ENCODE results near the gene IP6K2.

GRCh38 chr3:48680811-48681540 lies 36.0 kb downstream of the IP6K2 start:
- TF ChIP-seq, protein P1, sequence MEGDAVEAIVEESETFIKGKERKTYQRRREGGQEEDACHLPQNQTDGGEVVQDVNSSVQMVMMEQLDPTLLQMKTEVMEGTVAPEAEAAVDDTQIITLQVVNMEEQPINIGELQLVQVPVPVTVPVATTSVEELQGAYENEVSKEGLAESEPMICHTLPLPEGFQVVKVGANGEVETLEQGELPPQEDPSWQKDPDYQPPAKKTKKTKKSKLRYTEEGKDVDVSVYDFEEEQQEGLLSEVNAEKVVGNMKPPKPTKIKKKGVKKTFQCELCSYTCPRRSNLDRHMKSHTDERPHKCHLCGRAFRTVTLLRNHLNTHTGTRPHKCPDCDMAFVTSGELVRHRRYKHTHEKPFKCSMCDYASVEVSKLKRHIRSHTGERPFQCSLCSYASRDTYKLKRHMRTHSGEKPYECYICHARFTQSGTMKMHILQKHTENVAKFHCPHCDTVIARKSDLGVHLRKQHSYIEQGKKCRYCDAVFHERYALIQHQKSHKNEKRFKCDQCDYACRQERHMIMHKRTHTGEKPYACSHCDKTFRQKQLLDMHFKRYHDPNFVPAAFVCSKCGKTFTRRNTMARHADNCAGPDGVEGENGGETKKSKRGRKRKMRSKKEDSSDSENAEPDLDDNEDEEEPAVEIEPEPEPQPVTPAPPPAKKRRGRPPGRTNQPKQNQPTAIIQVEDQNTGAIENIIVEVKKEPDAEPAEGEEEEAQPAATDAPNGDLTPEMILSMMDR (IDR thresholded peaks at IDR 0.05; ENCODE audit: low read depth, low read length, poor library complexity, severe bottlenecking) = no peak
- no peak for TF ChIP-seq EZH2phosphoT487 (IDR thresholded peaks at IDR 0.05; ENCODE audit: borderline replicate concordance, low read length)
